OCI-LY7 (cell line): ENCODE results near the gene MRPL12. TPM values are rescaled to one million over a fixed set of nuclear protein-coding genes. Genes with fewer than 3 reads are reported as not detected.
A peak's percentile ranks its signal among the peaks of the same experiment; 100 is the strongest.

Source experiments
- BruUV-seq: library from RNA; stranded (reverse); fragments of 400-500 nt; replicated peaks from 2 replicates; lab custom pipeline; 2021; lab: Mats Ljungman, UMichigan
- CTCF ChIA-PET: fragments of 300-600 bp; sonication (Branson Sonifier 250); formaldehyde crosslinking; loops from one replicate; lab custom pipeline; 2022; ENCODE audit warnings: antibody characterized with exemption; ENCODE audit not compliant: unreplicated experiment; lab: Charles Lee
- POLR2A ChIA-PET: fragments of 300-600 bp; sonication (Branson Sonifier 250); formaldehyde crosslinking; loops from one replicate; lab custom pipeline; 2022; ENCODE audit warnings: antibody characterized with exemption; lab: Charles Lee
- DNase-seq: peaks from one replicate; pipeline ENCODE4 v3.0.0-alpha.2; 2015; ENCODE audit warnings: low spot score
- H2AFZ ChIP-seq: fragments of 200-600 bp; sonication (generic), shearing (Covaris generic); 2 replicates; pipeline ENCODE4 v1.6.1; 2014; ENCODE audit warnings: mild to moderate bottlenecking, antibody characterized with exemption, low read length, moderate library complexity
- H3K27ac ChIP-seq: fragments of 200-600 bp; sonication (generic); 2 replicates; pipeline ENCODE4 v1.5.1; 2014; ENCODE audit warnings: mixed run types, low read depth, mild to moderate bottlenecking, moderate library complexity, low read length, inconsistent platforms; ENCODE audit not compliant: poor library complexity, severe bottlenecking
- H3K36me3 ChIP-seq: fragments of 200-600 bp; sonication (generic); 2 replicates; pipeline ENCODE4 v1.6.1; 2014; ENCODE audit warnings: mild to moderate bottlenecking, antibody characterized with exemption, low read length, moderate library complexity, mixed read lengths; ENCODE audit not compliant: insufficient read depth
- H3K4me1 ChIP-seq: fragments of 200-600 bp; sonication (generic); 2 replicates; pipeline ENCODE4 v1.5.1; 2014; ENCODE audit warnings: mild to moderate bottlenecking, low read length; ENCODE audit not compliant: insufficient read depth, poor library complexity, severe bottlenecking
- H3K4me2 ChIP-seq: fragments of 200-600 bp; sonication (generic); 2 replicates; pipeline ENCODE4 v1.6.1; 2014; ENCODE audit warnings: mild to moderate bottlenecking, low read length
- H3K4me3 ChIP-seq: fragments of 200-600 bp; sonication (generic); 2 replicates; pipeline ENCODE4 v1.5.1; 2014; ENCODE audit warnings: mild to moderate bottlenecking, low read depth, low read length; ENCODE audit not compliant: poor library complexity, severe bottlenecking
- H3K79me2 ChIP-seq: fragments of 200-600 bp; sonication (generic); 2 replicates; pipeline ENCODE4 v1.6.1; 2016; ENCODE audit warnings: low read depth, mild to moderate bottlenecking, low read length, moderate library complexity, mixed read lengths; ENCODE audit not compliant: insufficient read depth
- H3K9me2 ChIP-seq: fragments of 200-600 bp; sonication (generic); 2 replicates; pipeline ENCODE4 v1.6.1; 2016; ENCODE audit warnings: mild to moderate bottlenecking, low read length, mixed read lengths; ENCODE audit not compliant: insufficient read depth
- H3K9me3 ChIP-seq: fragments of 200-600 bp; sonication (generic); 2 replicates; pipeline ENCODE4 v1.6.1; 2014; ENCODE audit warnings: mild to moderate bottlenecking, mixed run types, low read length, mixed read lengths
- H4K20me1 ChIP-seq: fragments of 200-600 bp; sonication (generic); 2 replicates; pipeline ENCODE4 v1.6.1; 2014; ENCODE audit warnings: mild to moderate bottlenecking, antibody characterized with exemption, low read length, moderate library complexity, mixed read lengths; ENCODE audit not compliant: insufficient read depth
- CTCF ChIP-seq: fragments of 200-600 bp; sonication (generic); conservative IDR thresholded peaks from 2 replicates; pipeline ENCODE4 v1.5.1; 2014; ENCODE audit warnings: mild to moderate bottlenecking, antibody characterized with exemption, low read length, moderate library complexity, mixed read lengths
- EZH2phosphoT487 ChIP-seq: fragments of 200-600 bp; sonication (generic); IDR thresholded peaks from 2 replicates; pipeline ENCODE4 v1.6.1; 2018; ENCODE audit warnings: low read depth, borderline replicate concordance, mild to moderate bottlenecking, mixed run types, antibody characterized with exemption, low read length, moderate library complexity, mixed read lengths
- intact Hi-C: fragments of 100-400 bp; cut with micrococcal nuclease; formaldehyde crosslinking; loops from one replicate; pipeline ENCODE4 v1.10.0; 2022; ENCODE audit not compliant: unreplicated experiment
- total RNA-seq, 2 experiments: library from RNA; depleted of rRNA in 1 of 2; stranded (reverse); fragments of >200 nt in 1 of 2; shearing (Covaris generic) in 1 of 2; gene quantifications; 2 replicates each; pipeline ENCODE4 v1.2.3, GENCODE V29; 2014 to 2022

The MRPL12 gene
- total RNA-seq, 2 experiments from 2014 or later, result 67.2 to 189 TPM

- intact Hi-C loops, result no loop called here
- Histone ChIP-seq H3K4me2 (no peak overlapping the region), H4K20me1 (no peaks in the 10 kb centered on the region; the same call in 1 of the 2 replicates), H3K36me3 (peaks cover 61% of the 10 kb centered on the region), H3K27ac (no peak overlapping the region), H3K79me2 (peaks cover 31% of the 10 kb centered on the region), H3K4me3 (no peak overlapping the region), H2AFZ (no peak overlapping the region), H3K9me3 (no peaks in the 10 kb centered on the region), H3K4me1 (peaks cover 34% of the 10 kb centered on the region), H3K9me2 (no peaks in the 10 kb centered on the region)
- TF ChIP-seq EZH2phosphoT487 (no peak), CTCF (no peak)
- BruUV-seq, result no TSS peak
- no peak for DNase-seq
- ChIA-PET POLR2A (no interaction called here), CTCF (no interaction called here)
These were observed 5.6 kb downstream of the MRPL12 start for GRCh38 chr17:81708739-81709185.

GRCh38 chr17:81710514-81711308, 7.5 kb downstream of the MRPL12 start:
- no peaks in the 10 kb centered on the region for H3K9me3 ChIP-seq
- intact Hi-C loops, result loop anchor here (1.0 kb wide), 1 partner anchor 7 kb away; the partner anchor contains the start of gene MRPL12
- H2AFZ ChIP-seq, result no peak overlapping the region
- H3K79me2 ChIP-seq, result peaks cover 12% of the 10 kb centered on the region
- TF ChIP-seq EZH2phosphoT487 (no peak), CTCF (no peak)
- H3K9me2 ChIP-seq, result no peaks in the 10 kb centered on the region
- H3K27ac ChIP-seq, result peak overlapping the region; percentile 35
- no peaks in the 10 kb centered on the region for H4K20me1 ChIP-seq
- BruUV-seq, result no TSS peak
- no peak overlapping the region for H3K4me3 ChIP-seq
- H3K4me1 ChIP-seq, result peaks cover 27% of the 10 kb centered on the region
- ChIA-PET POLR2A (interaction anchor here (0.6 to 1.1 kb wide), 4 partner anchors 8 to 153 kb away, joined by 3 to 5 read pairs (median 4); partner anchors contain the start of gene MRPL12), CTCF (no interaction called here)
- H3K4me2 ChIP-seq, result peak overlapping the region; percentile 93
- H3K36me3 ChIP-seq, result peaks cover 44% of the 10 kb centered on the region
- DNase-seq, result peak; percentile 34
